MCF 10A (cell line): ENCODE data around the gene CYTH1. TPM values are rescaled to one million over a fixed set of nuclear protein-coding genes. Genes with fewer than 3 reads are reported as not detected.

Experiments
- BruUV-seq: library from RNA; stranded (reverse); fragments of 400-500 nt; replicated peaks from 2 replicates; lab custom pipeline; 2021; lab: Mats Ljungman, UMichigan
- CTCF ChIA-PET: fragments of 300-600 bp; sonication (Branson Sonifier 250); formaldehyde crosslinking; extraction: SDS; loops from one replicate; lab custom pipeline; 2021; ENCODE audit warnings: antibody characterized with exemption, inconsistent platforms; lab: Yijun Ruan, JAX
- POLR2A ChIA-PET: fragments of 300-600, 350-650 bp; sonication (Branson Sonifier 250); formaldehyde crosslinking; extraction: SDS; loops from one replicate; lab custom pipeline; 2020; ENCODE audit warnings: antibody characterized with exemption, inconsistent platforms; lab: Yijun Ruan, JAX
- DNase-seq: peaks from one replicate; pipeline ENCODE4 v3.0.0-alpha.2; 2018; ENCODE audit not compliant: unreplicated experiment
- H3K27ac Mint-ChIP-seq: one replicate; pipeline ENCODE4 v1.8.0; 2022; ENCODE audit warnings: mild to moderate bottlenecking, low read depth, mixed read lengths; ENCODE audit not compliant: unreplicated experiment
- H3K27me3 Mint-ChIP-seq: one replicate; pipeline ENCODE4 v1.8.0; 2022; ENCODE audit warnings: mixed read lengths; ENCODE audit not compliant: insufficient read depth, unreplicated experiment
- H3K36me3 Mint-ChIP-seq: one replicate; pipeline ENCODE4 v1.8.0; 2022; ENCODE audit warnings: mild to moderate bottlenecking, moderate library complexity, mixed read lengths; ENCODE audit not compliant: insufficient read depth, unreplicated experiment
- H3K4me1 Mint-ChIP-seq: one replicate; pipeline ENCODE4 v1.8.0; 2022; ENCODE audit warnings: mixed read lengths; ENCODE audit not compliant: insufficient read depth, unreplicated experiment
- H3K4me3 Mint-ChIP-seq: one replicate; pipeline ENCODE4 v1.8.0; 2022; ENCODE audit warnings: mild to moderate bottlenecking, moderate library complexity, mixed read lengths; ENCODE audit not compliant: unreplicated experiment
- H3K9me3 Mint-ChIP-seq: one replicate; pipeline ENCODE4 v1.8.0; 2022; ENCODE audit warnings: mixed read lengths; ENCODE audit not compliant: unreplicated experiment
- CTCF ChIP-seq: fragments of 200-600 bp; IDR thresholded peaks from one replicate; pipeline ENCODE4 v1.8.0; 2022; ENCODE audit warnings: antibody characterized with exemption, mild to moderate bottlenecking; ENCODE audit not compliant: unreplicated experiment
- intact Hi-C: fragments of 100-400 bp; cut with micrococcal nuclease; formaldehyde crosslinking; loops from 2 replicates; pipeline ENCODE4 v1.14.1; 2022
- total RNA-seq: library from RNA; stranded (reverse); gene quantifications from 2 replicates; pipeline ENCODE4 v1.2.3, GENCODE V29; 2022

CYTH1 gene
- total RNA-seq, 1 experiment from 2014 or later, result 38.5 TPM

GRCh38 chr17:78808163-78808562 lies 26.1 kb upstream of the CYTH1 start:
- ChIA-PET POLR2A (interaction anchor here (1.3 kb wide), 1 partner anchor 72 kb away, joined by 3 read pairs; no protein-coding TSS in a partner anchor), CTCF (no interaction called here)
- H3K9me3 Mint-ChIP-seq, result no peaks in the 10 kb centered on the region
- no TSS peak for BruUV-seq
- no peak for DNase-seq
- intact Hi-C loops, result no loop called here
- H3K27ac Mint-ChIP-seq, result no peak overlapping the region
- H3K4me1 Mint-ChIP-seq, result no peaks in the 10 kb centered on the region
- no peak overlapping the region for H3K4me3 Mint-ChIP-seq
- no peaks in the 10 kb centered on the region for H3K27me3 Mint-ChIP-seq
- TF ChIP-seq CTCF, result no peak
- H3K36me3 Mint-ChIP-seq, result peaks cover 90% of the 10 kb centered on the region

- TF ChIP-seq CTCF, result no peak
- no peak overlapping the region for H3K27ac Mint-ChIP-seq
- H3K27me3 Mint-ChIP-seq, result no peaks in the 10 kb centered on the region
- H3K4me1 Mint-ChIP-seq, result no peaks in the 10 kb centered on the region
- DNase-seq, result no peak
- POLR2A ChIA-PET, result no interaction called here
- no peak overlapping the region for H3K4me3 Mint-ChIP-seq
- BruUV-seq, result no TSS peak
- H3K36me3 Mint-ChIP-seq, result peaks cover 90% of the 10 kb centered on the region
- CTCF ChIA-PET, result interaction anchor here (0.8 to 1.3 kb wide), 2 partner anchors 8 to 97 kb away, joined by 5 to 6 read pairs; no protein-coding TSS in a partner anchor
- intact Hi-C loops, result no loop called here
- no peaks in the 10 kb centered on the region for H3K9me3 Mint-ChIP-seq
These were observed 24.4 kb upstream of the CYTH1 start for GRCh38 chr17:78806451-78806850.

- H3K27ac Mint-ChIP-seq, result no peak overlapping the region
- no peaks in the 10 kb centered on the region for H3K9me3 Mint-ChIP-seq
- no peak for TF ChIP-seq CTCF
- H3K4me3 Mint-ChIP-seq, result no peak overlapping the region
- BruUV-seq, result no TSS peak
- DNase-seq, result no peak
- CTCF ChIA-PET, result no interaction called here
- H3K27me3 Mint-ChIP-seq, result no peaks in the 10 kb centered on the region
- H3K4me1 Mint-ChIP-seq, result no peaks in the 10 kb centered on the region
- POLR2A ChIA-PET, result interaction anchor here (0.7 to 1.5 kb wide), 2 partner anchors 15 to 21 kb away, joined by 3 to 5 read pairs; no protein-coding TSS in a partner anchor
- H3K36me3 Mint-ChIP-seq, result peaks cover 83% of the 10 kb centered on the region
- intact Hi-C loops, result no loop called here
These were observed 23.2 kb upstream of the CYTH1 start for GRCh38 chr17:78805301-78805700.

GRCh38 chr17:78804777-78805176 lies 22.7 kb upstream of the CYTH1 start:
- H3K4me3 Mint-ChIP-seq, result no peak overlapping the region
- BruUV-seq, result no TSS peak
- H3K36me3 Mint-ChIP-seq, result peaks cover 78% of the 10 kb centered on the region
- H3K4me1 Mint-ChIP-seq, result no peaks in the 10 kb centered on the region
- intact Hi-C loops, result no loop called here
- POLR2A ChIA-PET, result interaction anchor here (0.7 to 1.5 kb wide), 4 partner anchors 9 to 37 kb away, joined by 3 to 5 read pairs (median 3); no protein-coding TSS in a partner anchor
- no peaks in the 10 kb centered on the region for H3K27me3 Mint-ChIP-seq
- CTCF ChIA-PET, result interaction anchor here (0.7 kb wide), 2 partner anchors 236 to 585 kb away, joined by 3 to 4 read pairs; no protein-coding TSS in a partner anchor
- no peak for DNase-seq
- TF ChIP-seq CTCF, result no peak
- no peaks in the 10 kb centered on the region for H3K9me3 Mint-ChIP-seq
- no peak overlapping the region for H3K27ac Mint-ChIP-seq
